Coronary artery (tissue), 2 donors: ENCODE measurements around the gene CEP68.
A peak's percentile ranks its signal among the peaks of the same experiment; 100 is the strongest.

Experiments
- DNase-seq: peaks from one replicate; pipeline ENCODE4 v3.0.0-alpha.2; 2017; ENCODE audit warnings: low spot score
- H3K27ac ChIP-seq, 2 donors: fragments of 200-600 bp; sonication (generic); one replicate each; pipeline ENCODE4 v1.5.1; 2016 to 2019
- H3K4me3 ChIP-seq: fragments of 200-600 bp; sonication (generic); 2 replicates; pipeline ENCODE4 v1.5.1; 2016; ENCODE audit warnings: mild to moderate bottlenecking, moderate library complexity
- TF ChIP-seq, protein P1 (sequence below): fragments of 200-600 bp; sonication (generic); IDR thresholded peaks from one replicate; pipeline ENCODE4 v1.5.1; 2019; ENCODE audit warnings: antibody characterized with exemption

Gene CEP68

DNA sequence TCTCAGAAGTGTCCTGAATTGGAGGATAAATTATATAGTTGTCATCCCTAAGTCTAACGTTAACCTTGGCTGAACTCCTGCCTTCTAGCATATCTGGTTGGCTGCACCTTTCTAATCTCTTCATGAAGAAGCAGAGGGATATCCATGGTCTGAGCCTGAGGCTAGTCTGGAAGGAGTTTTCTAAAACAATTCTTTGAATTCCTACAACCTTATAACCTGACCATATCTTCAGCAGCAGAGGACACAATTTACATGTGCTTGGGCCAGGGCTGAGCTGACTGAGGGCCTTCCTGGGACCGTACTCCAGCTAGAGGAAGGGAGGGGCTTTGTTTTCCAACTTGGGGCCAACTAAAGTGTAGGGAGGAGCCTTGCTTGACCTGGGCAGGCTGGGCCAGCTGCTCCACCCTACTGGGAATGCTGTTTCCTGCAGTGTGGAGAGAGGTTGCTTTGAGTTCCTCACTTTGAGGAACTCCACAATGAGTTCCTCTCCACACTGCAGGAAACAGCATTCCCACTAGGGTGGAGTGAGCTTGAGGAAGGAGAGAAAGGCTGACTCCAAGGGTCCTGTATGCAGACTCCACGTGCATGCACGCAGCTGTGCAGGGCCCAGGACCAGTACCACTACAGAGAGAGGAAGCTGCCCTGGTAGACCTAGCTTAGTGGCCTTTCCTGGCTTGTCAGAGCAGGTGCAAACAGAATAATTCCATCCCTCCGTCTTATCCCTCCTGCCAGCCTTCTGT lies 19.6 kb downstream of the CEP68 start:
- no peak for DNase-seq
- peak overlapping the region; percentile 28 to 68 for H3K27ac ChIP-seq
- H3K4me3 ChIP-seq: no peak overlapping the region
- TF ChIP-seq, protein P1, sequence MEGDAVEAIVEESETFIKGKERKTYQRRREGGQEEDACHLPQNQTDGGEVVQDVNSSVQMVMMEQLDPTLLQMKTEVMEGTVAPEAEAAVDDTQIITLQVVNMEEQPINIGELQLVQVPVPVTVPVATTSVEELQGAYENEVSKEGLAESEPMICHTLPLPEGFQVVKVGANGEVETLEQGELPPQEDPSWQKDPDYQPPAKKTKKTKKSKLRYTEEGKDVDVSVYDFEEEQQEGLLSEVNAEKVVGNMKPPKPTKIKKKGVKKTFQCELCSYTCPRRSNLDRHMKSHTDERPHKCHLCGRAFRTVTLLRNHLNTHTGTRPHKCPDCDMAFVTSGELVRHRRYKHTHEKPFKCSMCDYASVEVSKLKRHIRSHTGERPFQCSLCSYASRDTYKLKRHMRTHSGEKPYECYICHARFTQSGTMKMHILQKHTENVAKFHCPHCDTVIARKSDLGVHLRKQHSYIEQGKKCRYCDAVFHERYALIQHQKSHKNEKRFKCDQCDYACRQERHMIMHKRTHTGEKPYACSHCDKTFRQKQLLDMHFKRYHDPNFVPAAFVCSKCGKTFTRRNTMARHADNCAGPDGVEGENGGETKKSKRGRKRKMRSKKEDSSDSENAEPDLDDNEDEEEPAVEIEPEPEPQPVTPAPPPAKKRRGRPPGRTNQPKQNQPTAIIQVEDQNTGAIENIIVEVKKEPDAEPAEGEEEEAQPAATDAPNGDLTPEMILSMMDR: no peak

DNA sequence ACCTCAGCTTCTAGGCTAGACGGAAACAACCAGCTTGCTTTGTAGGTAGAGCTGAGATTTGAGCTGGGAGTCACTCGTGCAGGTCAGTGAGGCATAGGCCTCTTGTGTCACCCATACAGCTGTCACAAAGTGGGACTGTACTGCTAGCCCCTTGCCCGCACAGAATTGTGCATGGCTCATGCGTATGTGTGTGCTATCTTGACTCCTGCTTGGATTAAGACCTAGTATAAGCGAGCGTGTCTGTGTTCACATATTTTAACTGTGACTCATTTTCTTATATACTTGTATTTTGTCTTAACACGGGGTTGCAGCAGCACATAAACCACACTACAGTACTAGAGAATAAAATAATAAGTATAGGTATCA lies 20.1 kb downstream of the CEP68 start:
- H3K27ac ChIP-seq: peak overlapping the region in 1 of 2 donors; percentile 68
- DNase-seq: no peak
- H3K4me3 ChIP-seq: no peak overlapping the region
- TF ChIP-seq, protein P1: no peak

DNA sequence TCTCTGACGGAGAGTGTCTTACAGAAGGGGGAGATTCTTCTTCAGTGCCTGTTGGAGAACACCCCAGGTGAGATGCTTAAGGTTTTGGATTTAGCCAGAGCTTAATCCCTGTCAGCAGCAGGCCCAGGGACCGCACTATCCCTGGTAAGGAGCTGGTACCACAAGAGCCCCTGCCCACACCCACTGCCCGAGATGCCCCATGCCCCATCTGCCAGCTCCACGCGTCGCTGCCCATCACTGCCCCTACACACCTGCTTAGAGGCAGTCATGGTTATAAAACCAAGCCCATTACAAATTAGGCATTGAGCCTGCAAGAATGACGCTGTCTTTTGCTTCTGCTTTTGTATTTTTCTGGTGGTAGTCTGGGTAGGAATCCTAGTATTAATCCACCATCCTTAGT lies 21.7 kb downstream of the CEP68 start:
- TF ChIP-seq, protein P1: no peak
- no peak overlapping the region for H3K27ac ChIP-seq
- DNase-seq: no peak
- no peak overlapping the region for H3K4me3 ChIP-seq

DNA sequence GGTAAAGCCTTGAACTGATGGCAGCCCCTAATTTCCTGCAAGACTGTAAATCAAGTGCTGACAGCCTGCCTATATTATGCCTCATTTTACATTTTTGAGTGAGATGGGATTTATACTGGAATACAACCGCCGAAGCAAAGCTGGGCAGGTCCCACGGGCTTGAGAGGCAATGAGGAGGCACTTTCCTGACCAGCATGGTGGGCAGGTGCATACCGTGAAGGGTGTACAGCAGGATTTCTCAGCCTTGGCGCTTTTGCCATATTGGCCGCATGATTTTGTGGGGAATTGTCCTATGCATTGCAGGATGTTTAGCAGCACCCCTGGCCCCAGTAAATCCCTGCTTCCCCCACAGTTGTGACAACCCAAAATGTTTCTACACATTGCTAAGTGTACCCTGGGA lies 22.8 kb downstream of the CEP68 start:
- TF ChIP-seq, protein P1: no peak
- H3K27ac ChIP-seq: no peak overlapping the region
- no peak for DNase-seq

DNA sequence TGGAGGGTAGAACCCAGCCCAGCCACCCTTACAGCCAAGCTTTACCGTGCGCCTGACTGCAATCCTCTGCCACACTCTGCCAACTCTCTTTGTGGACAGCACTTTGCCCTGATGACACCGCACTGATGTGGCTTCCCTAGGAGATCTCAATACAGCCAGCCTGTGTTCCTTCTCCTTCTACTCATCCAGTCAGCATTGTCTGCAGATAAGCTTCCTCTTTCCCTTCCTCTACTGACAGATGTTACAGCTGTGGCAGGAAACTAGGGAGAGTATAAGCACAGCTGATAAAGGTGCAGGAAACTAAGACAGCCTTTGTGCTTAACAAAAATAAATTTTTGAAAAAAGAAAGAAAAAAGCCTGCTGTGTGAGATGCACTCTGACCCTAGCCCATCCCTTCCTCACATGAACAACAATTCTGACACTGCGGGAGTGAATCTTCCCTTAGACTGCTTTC lies 25.0 kb downstream of the CEP68 start:
- Histone ChIP-seq H3K4me3 (no peak overlapping the region), H3K27ac (no peak overlapping the region)
- no peak for DNase-seq
- TF ChIP-seq, protein P1: no peak

More for the DNA sequence above, 22.8 kb downstream of the CEP68 start:
- no peak overlapping the region for H3K4me3 ChIP-seq

DNA sequence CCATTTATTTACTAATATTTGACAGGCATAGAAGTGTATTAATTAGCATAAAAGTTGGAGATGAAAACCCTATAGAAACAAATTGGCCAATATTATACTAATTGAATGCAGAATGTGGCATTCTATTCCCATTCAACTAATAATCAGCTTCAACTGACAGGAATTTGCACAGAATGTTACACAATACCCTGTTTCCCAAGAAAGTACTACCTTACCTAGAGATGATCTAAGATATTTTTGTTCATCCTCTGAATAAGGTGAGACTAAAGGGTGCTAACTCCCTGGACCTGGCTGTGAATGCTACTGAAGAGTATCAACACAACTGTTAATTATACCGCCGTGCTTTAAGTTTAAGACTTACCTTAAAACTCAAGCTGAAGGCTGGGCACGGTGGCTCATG lies 28.9 kb downstream of the CEP68 start:
- H3K4me3 ChIP-seq: no peak overlapping the region
- no peak for DNase-seq
- TF ChIP-seq, protein P1: no peak
- no peak overlapping the region for H3K27ac ChIP-seq

DNA sequence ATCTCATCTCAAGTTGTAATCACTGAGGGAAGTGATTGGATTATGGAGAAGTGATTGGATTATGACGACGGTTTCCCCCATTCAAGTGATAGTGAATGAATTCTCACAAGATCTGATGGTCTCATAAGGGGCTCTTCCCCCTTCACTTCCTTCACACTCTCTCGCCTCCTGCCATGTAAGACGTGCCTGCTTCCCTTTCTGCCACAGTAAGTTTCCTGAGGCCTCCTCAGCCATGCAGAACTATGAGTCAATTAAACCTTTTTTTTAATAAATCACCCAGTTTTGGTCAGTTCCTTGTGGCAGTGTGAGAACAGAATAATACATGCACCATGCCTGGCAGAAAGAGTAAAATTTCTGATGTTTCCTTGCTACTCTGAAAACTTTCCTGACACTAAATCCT lies 36.6 kb downstream of the CEP68 start:
- DNase-seq: no peak
- TF ChIP-seq, protein P1: no peak
- H3K4me3 ChIP-seq: no peak overlapping the region
- H3K27ac ChIP-seq: no peak overlapping the region
